OCI-LY1 (cell line): ENCODE measurements around the gene PACS2.

ENCODE experiments used
- H2AFZ ChIP-seq: fragments of 200-600 bp; sonication (generic), shearing (Covaris generic); 2 replicates; pipeline ENCODE4 v1.6.0; 2014; ENCODE audit warnings: antibody characterized with exemption, mild to moderate bottlenecking, low read length
- H3F3A ChIP-seq: fragments of 200-600 bp; sonication (generic), shearing (Covaris generic); 2 replicates; pipeline ENCODE4 v1.6.0; 2014; ENCODE audit warnings: mild to moderate bottlenecking, antibody characterized with exemption, low read length, moderate library complexity; ENCODE audit not compliant: insufficient read depth
- H3K27ac ChIP-seq: fragments of 200-600 bp; sonication (generic); 2 replicates; pipeline ENCODE4 v1.5.1; 2014; ENCODE audit warnings: low read length, mixed run types, mild to moderate bottlenecking, low read depth; ENCODE audit not compliant: poor library complexity, severe bottlenecking
- H3K27me3 ChIP-seq: fragments of 200-600 bp; sonication (generic); 2 replicates; pipeline ENCODE4 v1.6.0; 2014; ENCODE audit warnings: antibody characterized with exemption, mild to moderate bottlenecking, low read length, moderate library complexity; ENCODE audit not compliant: insufficient read depth
- H3K36me3 ChIP-seq: fragments of 200-600 bp; sonication (generic); 2 replicates; pipeline ENCODE4 v1.6.1; 2014; ENCODE audit warnings: mild to moderate bottlenecking, antibody characterized with exemption, low read length, moderate library complexity, mixed read lengths; ENCODE audit not compliant: insufficient read depth
- H3K4me1 ChIP-seq: fragments of 200-600 bp; sonication (generic); 2 replicates; pipeline ENCODE4 v1.5.1; 2014; ENCODE audit warnings: mild to moderate bottlenecking, low read length, moderate library complexity; ENCODE audit not compliant: insufficient read depth, severe bottlenecking
- H3K4me2 ChIP-seq: fragments of 200-600 bp; sonication (generic), shearing (Covaris generic); 2 replicates; pipeline ENCODE4 v1.6.1; 2014; ENCODE audit warnings: low read length
- H3K4me3 ChIP-seq: fragments of 200-600 bp; sonication (generic); 2 replicates; pipeline ENCODE4 v1.5.1; 2014; ENCODE audit warnings: low read length, low read depth, mild to moderate bottlenecking, mixed read lengths; ENCODE audit not compliant: poor library complexity, severe bottlenecking
- H3K79me2 ChIP-seq: fragments of 200-600 bp; shearing (Covaris generic); 2 replicates; pipeline ENCODE4 v1.6.1; 2016; ENCODE audit warnings: mixed run types, low read length, mixed read lengths; ENCODE audit not compliant: insufficient read depth
- H3K9ac ChIP-seq: fragments of 200-600 bp; sonication (generic), shearing (Covaris generic); 2 replicates; pipeline ENCODE4 v1.6.1; 2014; ENCODE audit warnings: mild to moderate bottlenecking, low read length, mixed read lengths
- H3K9me2 ChIP-seq: fragments of 200-600 bp; sonication (generic), shearing (Covaris generic); 2 replicates; pipeline ENCODE4 v1.6.1; 2014; ENCODE audit warnings: low read depth, mild to moderate bottlenecking, low read length, mixed read lengths
- H3K9me3 ChIP-seq: fragments of 200-600 bp; shearing (Covaris generic); 2 replicates; pipeline ENCODE4 v1.6.1; 2014; ENCODE audit warnings: low read length, mixed read lengths
- H4K20me1 ChIP-seq: fragments of 200-600 bp; sonication (generic), shearing (Covaris generic); 2 replicates; pipeline ENCODE4 v1.6.0; 2016; ENCODE audit warnings: mild to moderate bottlenecking, low read length; ENCODE audit not compliant: insufficient read depth
- EZH2 ChIP-seq: fragments of 200-600 bp; sonication (generic), shearing (Covaris generic); IDR thresholded peaks from 2 replicates; pipeline ENCODE4 v1.8.0; 2017; ENCODE audit warnings: borderline replicate concordance, mixed run types, mild to moderate bottlenecking, antibody characterized with exemption, low read length, moderate library complexity, mixed read lengths
- TF ChIP-seq, protein P1 (sequence below): fragments of 200-600 bp; sonication (generic), shearing (Covaris generic); IDR thresholded peaks from 2 replicates; pipeline ENCODE4 v1.5.1; 2017; ENCODE audit warnings: mild to moderate bottlenecking, antibody characterized with exemption, low read length, moderate library complexity, mixed read lengths

Gene PACS2

DNA sequence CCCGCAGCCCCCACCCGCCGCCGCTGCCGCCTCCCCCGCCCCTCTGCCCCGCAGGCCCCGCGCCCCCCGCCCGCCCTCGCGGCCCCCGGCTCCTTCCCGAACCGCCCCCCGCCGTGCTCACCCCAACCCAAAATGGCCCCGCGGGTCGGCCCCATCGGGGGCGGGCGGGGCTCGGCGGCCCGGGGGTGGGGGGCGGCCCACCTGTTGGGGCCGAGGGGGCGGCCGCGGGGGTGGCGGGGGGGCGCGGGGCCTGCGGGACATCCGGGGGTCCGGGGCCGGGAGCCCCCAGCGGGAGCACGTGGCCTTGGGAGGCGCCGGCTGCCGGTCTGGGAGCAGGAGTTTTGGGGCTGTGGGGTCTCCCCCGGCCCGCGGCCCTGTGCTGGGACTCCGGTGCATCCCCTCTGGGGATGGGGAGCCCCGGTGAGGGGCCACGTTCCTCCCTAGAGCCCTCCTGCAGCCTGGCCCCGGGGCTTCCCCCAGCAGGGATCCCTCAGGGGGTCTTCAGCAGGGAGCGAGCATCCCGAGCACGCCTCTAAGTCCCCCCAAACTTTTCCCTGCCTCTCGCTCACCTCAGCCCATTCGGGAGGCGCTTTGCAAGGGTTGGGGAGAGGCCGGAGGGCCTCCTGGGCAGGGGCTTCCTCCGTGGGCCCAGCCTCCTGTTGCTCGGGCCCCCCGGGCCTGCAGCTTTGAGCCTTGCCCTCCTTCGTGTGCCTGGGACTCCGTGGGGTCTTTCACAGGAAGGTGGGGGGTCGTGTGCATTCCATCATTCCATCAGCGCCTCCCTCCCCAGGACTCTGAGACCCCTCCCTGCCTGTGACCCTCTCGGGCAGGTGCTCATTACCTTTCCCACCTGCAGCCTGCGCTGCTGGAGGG lies 105.8 kb downstream of the PACS2 start:
- Histone ChIP-seq H3K4me1 (peaks cover 31% of the 10 kb centered on the region), H3K79me2 (peaks cover 48% of the 10 kb centered on the region), H3K4me3 (peak overlapping the region; percentile 79), H3K9me3 (no peaks in the 10 kb centered on the region), H3F3A (no peaks in the 10 kb centered on the region), H3K36me3 (peaks cover 21% of the 10 kb centered on the region), H4K20me1 (no peaks in the 10 kb centered on the region), H3K27me3 (peaks cover 6% of the 10 kb centered on the region; the same call in 1 of the 2 replicates), H3K9ac (peak overlapping the region; percentile 80), H3K27ac (peak overlapping the region; percentile 60), H3K4me2 (peak overlapping the region; percentile 65), H2AFZ (no peak overlapping the region), H3K9me2 (no peaks in the 10 kb centered on the region)
- TF ChIP-seq EZH2, result no peak
- TF ChIP-seq, protein P1, sequence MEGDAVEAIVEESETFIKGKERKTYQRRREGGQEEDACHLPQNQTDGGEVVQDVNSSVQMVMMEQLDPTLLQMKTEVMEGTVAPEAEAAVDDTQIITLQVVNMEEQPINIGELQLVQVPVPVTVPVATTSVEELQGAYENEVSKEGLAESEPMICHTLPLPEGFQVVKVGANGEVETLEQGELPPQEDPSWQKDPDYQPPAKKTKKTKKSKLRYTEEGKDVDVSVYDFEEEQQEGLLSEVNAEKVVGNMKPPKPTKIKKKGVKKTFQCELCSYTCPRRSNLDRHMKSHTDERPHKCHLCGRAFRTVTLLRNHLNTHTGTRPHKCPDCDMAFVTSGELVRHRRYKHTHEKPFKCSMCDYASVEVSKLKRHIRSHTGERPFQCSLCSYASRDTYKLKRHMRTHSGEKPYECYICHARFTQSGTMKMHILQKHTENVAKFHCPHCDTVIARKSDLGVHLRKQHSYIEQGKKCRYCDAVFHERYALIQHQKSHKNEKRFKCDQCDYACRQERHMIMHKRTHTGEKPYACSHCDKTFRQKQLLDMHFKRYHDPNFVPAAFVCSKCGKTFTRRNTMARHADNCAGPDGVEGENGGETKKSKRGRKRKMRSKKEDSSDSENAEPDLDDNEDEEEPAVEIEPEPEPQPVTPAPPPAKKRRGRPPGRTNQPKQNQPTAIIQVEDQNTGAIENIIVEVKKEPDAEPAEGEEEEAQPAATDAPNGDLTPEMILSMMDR, result no peak

DNA sequence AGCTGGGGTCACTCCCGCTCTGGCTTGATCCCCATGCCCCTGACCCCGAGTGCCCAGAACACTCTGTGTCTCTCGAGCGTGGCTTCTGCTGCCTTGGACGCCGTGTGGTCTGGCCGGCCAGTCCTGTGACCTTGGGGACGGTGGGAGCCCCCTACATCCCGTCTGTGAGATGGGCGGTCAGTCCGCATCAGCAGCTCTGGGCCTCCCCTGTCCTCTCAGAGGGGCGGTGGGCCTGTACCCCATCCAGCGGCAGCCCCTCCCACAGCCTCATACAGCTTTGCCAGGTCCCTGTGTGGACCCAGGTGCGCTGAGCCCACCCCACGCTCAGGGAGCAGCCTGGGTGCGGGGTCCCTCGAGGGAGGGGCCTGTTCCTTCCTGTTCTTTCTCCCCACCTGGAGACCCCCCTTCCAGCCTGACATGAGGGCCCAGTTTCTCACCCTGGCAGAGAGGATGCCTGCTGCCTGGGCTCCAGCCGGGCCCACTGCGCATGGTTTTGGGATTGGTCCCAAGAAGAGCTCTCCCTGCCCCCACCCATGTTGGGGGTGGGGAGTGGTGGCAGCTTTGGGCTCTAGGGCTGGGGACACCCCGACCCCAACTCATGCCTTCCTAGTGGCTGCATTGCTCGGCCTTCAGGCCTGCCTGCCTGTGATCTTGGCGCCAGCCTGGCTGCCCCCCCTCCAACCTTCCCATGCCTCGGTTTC lies 106.6 kb downstream of the PACS2 start:
- Histone ChIP-seq H3K79me2 (peaks cover 51% of the 10 kb centered on the region), H3K4me3 (peak overlapping the region; percentile 79), H4K20me1 (no peaks in the 10 kb centered on the region), H3K9me2 (no peaks in the 10 kb centered on the region), H3K36me3 (peaks cover 28% of the 10 kb centered on the region), H3K9me3 (no peaks in the 10 kb centered on the region), H3K4me1 (peaks cover 31% of the 10 kb centered on the region), H3K27ac (peak overlapping the region; percentile 60), H3F3A (no peaks in the 10 kb centered on the region), H3K9ac (peak overlapping the region; percentile 80), H2AFZ (no peak overlapping the region), H3K27me3 (peaks cover 6% of the 10 kb centered on the region; the same call in 1 of the 2 replicates), H3K4me2 (peak overlapping the region; percentile 65)
- no peak for TF ChIP-seq EZH2
- TF ChIP-seq, protein P1, result no peak

DNA sequence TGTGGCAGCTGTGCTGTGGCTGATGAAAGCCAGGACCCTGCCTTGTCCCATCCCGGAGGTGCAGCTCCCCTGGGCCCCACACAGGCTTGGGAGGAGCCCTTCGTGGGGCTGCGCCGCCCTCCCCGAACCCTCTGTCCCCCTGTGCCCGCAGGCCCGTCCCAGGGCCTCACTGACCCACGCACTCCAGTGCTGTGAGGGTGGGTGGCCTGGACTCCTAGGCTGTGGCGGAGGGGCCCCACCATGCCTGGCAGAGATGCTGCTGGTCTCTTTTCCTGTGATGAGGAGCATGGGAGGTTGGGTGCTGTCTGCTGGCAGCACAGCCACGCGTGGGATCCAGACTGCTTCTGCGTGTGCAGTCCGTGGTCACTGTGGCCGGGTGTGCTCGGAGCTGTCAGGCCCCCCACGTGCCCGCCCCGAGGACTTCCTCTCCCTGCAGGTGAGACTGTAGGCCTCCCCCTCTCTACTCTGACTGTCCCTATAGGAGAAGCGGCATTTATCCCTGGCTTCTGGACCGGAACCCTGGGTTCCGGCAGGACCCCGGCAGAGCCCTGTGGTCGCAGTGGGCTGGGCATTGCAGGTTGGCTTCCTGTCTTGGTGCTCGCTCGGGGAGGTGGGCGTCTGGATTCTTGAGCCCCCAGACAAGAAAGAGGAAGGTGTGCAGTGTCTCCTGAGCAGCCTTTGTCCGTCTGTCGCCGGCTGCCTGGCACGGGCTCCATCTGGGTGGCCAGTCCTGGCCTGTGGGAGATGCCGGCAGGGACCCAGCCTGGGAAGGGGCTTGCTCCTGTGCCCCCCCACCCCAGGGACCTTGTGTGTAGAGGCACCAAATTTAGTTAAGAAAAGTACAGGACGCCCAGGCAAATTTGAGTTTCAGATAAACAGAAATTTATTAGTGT lies 107.4 kb downstream of the PACS2 start:
- peak overlapping the region; percentile 79 for H3K4me3 ChIP-seq
- no peak overlapping the region for H2AFZ ChIP-seq
- no peaks in the 10 kb centered on the region for H3K9me2 ChIP-seq
- peak overlapping the region; percentile 60 for H3K27ac ChIP-seq
- peaks cover 31% of the 10 kb centered on the region for H3K4me1 ChIP-seq
- TF ChIP-seq EZH2, result no peak
- TF ChIP-seq, protein P1, result no peak
- no peaks in the 10 kb centered on the region for H4K20me1 ChIP-seq
- H3K36me3 ChIP-seq, result peaks cover 36% of the 10 kb centered on the region
- H3K27me3 ChIP-seq, result 0 out of 2 replicates have a peak, but pooled peaks cover 6% of the 10 kb centered on the region
- H3F3A ChIP-seq, result no peaks in the 10 kb centered on the region
- no peaks in the 10 kb centered on the region for H3K9me3 ChIP-seq
- H3K79me2 ChIP-seq, result peaks cover 58% of the 10 kb centered on the region
- H3K4me2 ChIP-seq, result peak overlapping the region; percentile 65
- peak overlapping the region; percentile 80 for H3K9ac ChIP-seq
